Keratinocyte (primary cell): ENCODE results near the gene LRRC42.

Experiments used
- CTCF ChIP-seq, 3 experiments: IDR thresholded peaks in 1 of 3; conservative IDR thresholded peaks in 1 of 3; optimal IDR thresholded peaks in 1 of 3; 2 replicates in 2 of 3; 3 replicates in 1 of 3; pipeline versions ENCODE3 to v1.5.1; 2011; ENCODE audit warnings: low read length in 3 of 3, mild to moderate bottlenecking in 3 of 3, moderate library complexity in 2 of 3, control low read depth in 1 of 3, inconsistent platforms in 1 of 3; ENCODE audit not compliant: insufficient read depth in 2 of 3; ENCODE audit errors: extremely low read depth in 1 of 3
- EZH2 ChIP-seq: IDR thresholded peaks from one replicate; pipeline ENCODE4 v1.6.1; 2012; ENCODE audit warnings: inconsistent platforms, mild to moderate bottlenecking, low read length, moderate library complexity

- TF ChIP-seq CTCF (optimal IDR thresholded peaks at IDR 0.05 in 1 of 3, IDR thresholded peaks at IDR 0.05 in 1 of 3, conservative IDR thresholded peaks at IDR 0.05 in 1 of 3; ENCODE audit: extremely low read depth in 1 of 3, insufficient read depth in 2 of 3, low read length in 3 of 3), result no peak
- TF ChIP-seq EZH2, result no peak
Observed at GRCh38 chr1:54006508-54006907, 60.4 kb downstream of the LRRC42 start.
